ENCODE measurements around the gene DSG2.

GRCh38 chr18:31576670-31577069 lies 78.7 kb downstream of the DSG2 start:
- TF ChIP-seq GATA3 (IDR thresholded peaks at IDR 0.05; ENCODE audit: low read depth, low read length) = no peak
- TF ChIP-seq GATA2 (IDR thresholded peaks at IDR 0.05; ENCODE audit: low read depth, low read length) = no peak
